Superior temporal gyrus (tissue), 1 donor: Measurements from ENCODE around the gene PRMT1.
A peak's percentile ranks its signal among the peaks of the same experiment; 100 is the strongest.

Experiments
- DNase-seq: peaks from one replicate; pipeline ENCODE4 v3.0.0-alpha.2; 2016; ENCODE audit errors: extremely low spot score

Gene PRMT1

GRCh38 chr19:49667473-49667872 lies 9.6 kb upstream of the PRMT1 start:
- no peak for DNase-seq

GRCh38 chr19:49669516-49669915 lies 7.6 kb upstream of the PRMT1 start:
- no peak for DNase-seq

GRCh38 chr19:49672131-49672919 lies 4.7 kb upstream of the PRMT1 start:
- peak; percentile 82 for DNase-seq

- DNase-seq: no peak
Measured at GRCh38 chr19:49676136-49676783, 811 bp upstream of the PRMT1 start.

- peak; percentile 100 for DNase-seq
Measured at GRCh38 chr19:49676784-49677230, 264 bp upstream of the PRMT1 start.

- peak; percentile 74 for DNase-seq
Measured at GRCh38 chr19:49677901-49678674, 1.0 kb downstream of the PRMT1 start.

- DNase-seq: no peak
Measured at GRCh38 chr19:49678985-49679770, 2.1 kb downstream of the PRMT1 start.

GRCh38 chr19:49679771-49680413 lies 2.8 kb downstream of the PRMT1 start:
- DNase-seq: no peak

GRCh38 chr19:49680421-49681351 lies 3.6 kb downstream of the PRMT1 start:
- DNase-seq: peak; percentile 92

GRCh38 chr19:49681830-49682229 lies 4.8 kb downstream of the PRMT1 start:
- no peak for DNase-seq

GRCh38 chr19:49682274-49682673 lies 5.2 kb downstream of the PRMT1 start:
- peak; percentile 40 for DNase-seq

- no peak for DNase-seq
Measured at GRCh38 chr19:49683814-49684250, 6.8 kb downstream of the PRMT1 start.

- DNase-seq: no peak
Measured at GRCh38 chr19:49684251-49684982, 7.3 kb downstream of the PRMT1 start.

GRCh38 chr19:49684983-49685553 lies 8.0 kb downstream of the PRMT1 start:
- DNase-seq: no peak

GRCh38 chr19:49685845-49686332 lies 8.8 kb downstream of the PRMT1 start:
- no peak for DNase-seq

GRCh38 chr19:49686503-49687088 lies 9.5 kb downstream of the PRMT1 start:
- no peak for DNase-seq

GRCh38 chr19:49687150-49687549 lies 10.1 kb downstream of the PRMT1 start:
- DNase-seq: no peak

GRCh38 chr19:49687566-49688316 lies 10.7 kb downstream of the PRMT1 start:
- no peak for DNase-seq
